ENCODE results near the gene CMTM5.

DNA sequence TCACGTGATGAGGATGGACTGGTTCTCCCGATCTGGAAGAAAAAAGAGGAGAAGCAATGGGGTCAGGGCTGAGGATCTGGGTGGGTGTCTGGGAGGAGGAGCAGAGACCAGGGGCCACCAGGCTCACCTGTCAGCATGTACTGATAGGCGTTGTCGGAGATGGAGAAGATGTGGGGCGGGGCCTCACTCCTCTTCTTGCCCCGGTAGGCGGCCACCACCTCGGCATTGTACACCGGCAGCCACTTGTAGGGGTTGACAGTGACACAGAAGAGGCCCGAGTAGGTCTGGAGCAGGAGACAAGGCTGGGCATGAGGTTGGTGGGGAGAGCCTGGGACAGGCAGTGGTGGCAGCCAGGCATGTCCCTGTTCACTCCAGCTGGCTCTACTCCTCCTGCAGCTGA is 28.2 kb downstream of the CMTM5 start:
- TF ChIP-seq, protein P1, sequence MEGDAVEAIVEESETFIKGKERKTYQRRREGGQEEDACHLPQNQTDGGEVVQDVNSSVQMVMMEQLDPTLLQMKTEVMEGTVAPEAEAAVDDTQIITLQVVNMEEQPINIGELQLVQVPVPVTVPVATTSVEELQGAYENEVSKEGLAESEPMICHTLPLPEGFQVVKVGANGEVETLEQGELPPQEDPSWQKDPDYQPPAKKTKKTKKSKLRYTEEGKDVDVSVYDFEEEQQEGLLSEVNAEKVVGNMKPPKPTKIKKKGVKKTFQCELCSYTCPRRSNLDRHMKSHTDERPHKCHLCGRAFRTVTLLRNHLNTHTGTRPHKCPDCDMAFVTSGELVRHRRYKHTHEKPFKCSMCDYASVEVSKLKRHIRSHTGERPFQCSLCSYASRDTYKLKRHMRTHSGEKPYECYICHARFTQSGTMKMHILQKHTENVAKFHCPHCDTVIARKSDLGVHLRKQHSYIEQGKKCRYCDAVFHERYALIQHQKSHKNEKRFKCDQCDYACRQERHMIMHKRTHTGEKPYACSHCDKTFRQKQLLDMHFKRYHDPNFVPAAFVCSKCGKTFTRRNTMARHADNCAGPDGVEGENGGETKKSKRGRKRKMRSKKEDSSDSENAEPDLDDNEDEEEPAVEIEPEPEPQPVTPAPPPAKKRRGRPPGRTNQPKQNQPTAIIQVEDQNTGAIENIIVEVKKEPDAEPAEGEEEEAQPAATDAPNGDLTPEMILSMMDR (conservative IDR thresholded peaks at IDR 0.05; ENCODE audit: low read length), result no peak
- no peak for TF ChIP-seq EZH2phosphoT487 (IDR thresholded peaks at IDR 0.05; ENCODE audit: borderline replicate concordance)

All from Loucy (cell line).